ENCODE results near the gene GNA15.
"Not testable (repeated sequence)": the region's sequence is repeated elsewhere in the genome, so short reads cannot be mapped to it uniquely, and the experiment has no call there.

GNA15 gene

GRCh38 chr19:3178377-3178972, 42.6 kb downstream of the GNA15 start, which contains the start of gene S1PR4:
TSS of gene S1PR4 (plus strand) at chr19:3178769. CDS start at chr19:3178793, 24 bp downstream.
- peak; percentile 69 for DNase-seq

GRCh38 chr19:3178973-3179738, 43.3 kb downstream of the GNA15 start:
- no peak for DNase-seq

GRCh38 chr19:3179739-3180293, 44.0 kb downstream of the GNA15 start:
- DNase-seq = no peak

GRCh38 chr19:3183721-3184641, 48.1 kb downstream of the GNA15 start:
- no peak for DNase-seq

GRCh38 chr19:3184847-3185460, 49.1 kb downstream of the GNA15 start:
- DNase-seq = no peak

GRCh38 chr19:3185461-3186159, 49.8 kb downstream of the GNA15 start, which contains the start of gene NCLN:
TSS of gene NCLN (plus strand) at chr19:3185930. CDS start at chr19:3186031, 101 bp downstream.
- DNase-seq = peak; percentile 83

- no peak for DNase-seq
Observed at GRCh38 chr19:3186160-3186688, 50.4 kb downstream of the GNA15 start.

- no peak for DNase-seq
Observed at GRCh38 chr19:3186891-3187661, 51.2 kb downstream of the GNA15 start.

- DNase-seq = no peak
Observed at GRCh38 chr19:3187662-3188511, 52.1 kb downstream of the GNA15 start.

DNA sequence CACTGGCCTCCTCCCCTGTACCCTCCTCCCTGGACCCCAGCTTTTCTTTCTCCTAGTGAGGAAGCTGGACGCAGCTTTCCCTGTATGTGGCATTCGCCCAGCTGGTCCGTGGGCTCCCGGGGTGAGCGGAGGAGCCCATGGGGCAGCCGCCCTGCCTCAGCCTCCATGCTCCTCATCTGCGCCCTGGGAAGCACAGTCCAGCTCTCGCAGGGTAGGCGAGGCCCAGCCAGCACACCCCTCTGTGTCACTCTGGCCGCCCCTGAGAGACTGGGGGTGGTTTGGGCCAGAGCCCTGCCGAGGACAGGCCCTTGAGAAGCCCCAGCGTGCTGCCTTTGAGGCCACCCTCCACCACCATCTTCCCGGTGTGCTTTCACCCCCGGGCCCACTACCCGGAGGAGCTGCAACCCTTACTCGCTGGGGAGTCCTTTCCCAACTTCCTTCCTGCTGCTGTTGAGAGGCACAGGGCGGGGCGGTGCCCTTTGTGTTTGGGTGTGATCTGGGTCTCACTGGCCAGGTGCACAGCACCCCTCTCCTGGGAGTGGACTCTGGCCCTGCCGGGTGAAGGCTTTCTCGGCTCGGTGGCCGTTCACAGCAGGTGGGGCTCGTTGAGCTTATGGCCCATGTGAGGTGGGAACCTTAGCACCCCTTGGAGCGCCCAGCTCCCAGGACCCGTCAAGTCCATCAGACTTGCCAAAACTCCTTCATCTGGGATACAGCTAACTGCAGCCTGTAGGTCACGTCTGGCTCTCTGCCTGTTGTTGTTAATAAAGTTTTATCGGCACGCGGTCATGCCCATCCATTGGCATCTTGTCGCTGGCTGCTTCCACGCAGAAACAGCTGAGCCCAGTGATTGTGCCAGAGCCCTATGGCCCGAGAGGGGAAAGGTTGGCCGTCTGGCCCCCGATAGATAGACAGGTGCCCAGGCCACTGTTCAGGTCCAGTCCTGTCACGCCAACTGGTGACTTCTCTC, 53.1 kb downstream of the GNA15 start:
- peak; percentile 64 for DNase-seq

- no peak for DNase-seq
Observed at GRCh38 chr19:3189702-3190469, 54.1 kb downstream of the GNA15 start.

DNA sequence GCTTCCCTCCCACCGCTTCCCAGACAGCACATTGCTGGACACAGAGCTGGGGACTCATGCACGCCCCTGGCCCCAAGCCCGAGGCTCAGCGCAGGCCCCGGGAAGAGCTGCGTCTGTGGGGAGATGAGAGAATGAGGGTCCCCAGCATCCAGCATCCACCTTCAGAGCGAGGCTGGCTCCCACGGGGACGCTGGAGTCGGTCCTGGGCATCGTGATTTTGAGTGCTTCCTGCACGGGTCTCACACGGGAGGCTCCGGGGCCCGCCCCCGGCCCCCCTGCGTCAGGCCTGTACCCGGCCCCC, 54.6 kb downstream of the GNA15 start:
- DNase-seq = no peak

DNA sequence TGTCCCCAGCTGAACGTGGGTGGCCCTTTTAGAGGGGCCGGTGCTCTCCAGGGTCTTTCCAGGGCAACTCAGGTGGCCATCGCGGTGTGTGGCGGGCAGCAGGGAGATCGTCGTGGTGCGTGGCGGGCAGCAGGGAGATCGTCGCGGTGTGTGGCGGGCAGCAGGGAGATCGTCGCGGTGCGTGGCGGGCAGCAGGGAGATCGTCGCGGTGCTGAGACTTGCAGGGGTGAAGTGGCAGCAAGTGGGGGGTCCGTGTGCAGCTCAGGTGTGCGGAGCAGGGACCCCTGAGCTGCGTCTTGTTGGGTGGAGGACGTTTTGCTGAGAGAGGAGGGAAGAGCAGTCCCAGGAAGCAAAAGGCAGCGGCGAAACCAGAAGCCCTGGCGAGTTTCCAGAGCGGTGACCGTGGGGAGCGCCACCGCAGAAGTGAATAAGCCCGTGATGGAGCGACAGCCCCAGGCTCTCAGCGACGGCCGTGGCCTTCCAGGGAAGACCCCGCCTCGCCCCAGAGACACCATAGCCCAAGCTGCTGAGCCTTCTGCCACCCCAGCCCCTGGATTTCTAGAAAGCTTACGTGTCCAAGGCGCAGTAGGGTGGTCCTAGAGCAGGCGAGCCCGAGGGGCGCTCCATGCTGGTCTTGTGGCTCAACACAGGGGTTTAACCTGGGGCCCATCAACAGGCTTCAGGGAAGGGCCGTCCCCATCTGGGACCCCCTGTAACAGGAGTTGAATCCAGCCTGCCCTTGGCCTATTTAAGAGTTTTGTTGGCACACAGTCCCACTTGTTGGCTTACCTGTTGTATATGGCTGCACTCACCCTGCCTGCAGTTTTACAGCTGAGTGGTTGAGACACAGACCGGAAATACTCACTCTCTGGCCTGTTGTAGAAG, 55.3 kb downstream of the GNA15 start:
- no peak for DNase-seq

DNA sequence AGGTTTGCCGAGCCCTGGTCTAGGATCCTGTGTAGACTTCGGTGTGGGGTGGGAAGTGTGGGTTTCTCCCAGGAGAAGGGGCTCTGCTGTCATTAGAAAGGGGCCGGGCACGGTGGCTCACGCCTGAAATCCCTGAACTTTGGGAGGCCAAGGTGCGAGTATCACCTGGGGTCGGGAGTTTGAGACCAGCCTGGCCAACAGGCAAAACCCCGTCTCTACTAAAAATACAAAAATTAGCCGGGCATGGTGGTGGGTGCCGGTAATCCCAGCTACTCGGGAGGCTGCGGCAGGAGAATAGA, 55.9 kb downstream of the GNA15 start:
- not testable (repeated sequence) for DNase-seq

DNA sequence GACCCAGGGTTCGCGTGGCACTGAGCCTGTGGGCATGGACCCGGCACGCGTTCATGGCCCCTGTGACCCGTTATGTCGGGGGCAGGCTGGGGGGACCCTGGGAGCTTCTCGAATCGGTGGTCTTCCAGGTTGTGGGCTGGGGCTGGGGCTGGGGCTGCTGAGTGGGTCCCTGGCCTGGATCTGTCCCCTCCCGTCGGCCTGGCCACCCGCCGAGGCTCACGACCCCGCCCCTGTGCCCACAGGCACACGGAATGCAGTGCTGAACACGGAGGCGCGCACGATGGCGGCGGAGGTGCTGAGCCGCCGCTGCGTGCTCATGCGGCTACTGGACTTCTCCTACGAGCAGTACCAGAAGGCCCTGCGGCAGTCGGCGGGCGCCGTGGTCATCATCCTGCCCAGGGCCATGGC, 56.4 kb downstream of the GNA15 start:
- no peak for DNase-seq

GRCh38 chr19:3192684-3193083, 56.9 kb downstream of the GNA15 start:
- DNase-seq = no peak
